Activated CD4-positive, alpha-beta memory T cell treated with anti-CD3 and anti-CD28 coated beads, Interleukin-2, amount 10 ng/mL, durations not matched to agents 7 days and 5 days (primary cell): ENCODE data around the gene ZSWIM1. TPM values are rescaled to one million over a fixed set of nuclear protein-coding genes. Genes with fewer than 3 reads are reported as not detected.
A peak's percentile ranks its signal among the peaks of the same experiment; 100 is the strongest.
"Not testable (repeated sequence)": the region's sequence is repeated elsewhere in the genome, so short reads cannot be mapped to it uniquely, and the experiment has no call there.

Source experiments
- CTCF ChIA-PET: fragments of 350-600 bp; sonication (Branson Sonifier 250); formaldehyde crosslinking; loops from one replicate; lab custom pipeline; 2021; ENCODE audit warnings: antibody characterized with exemption, inconsistent platforms; lab: Charles Lee
- POLR2A ChIA-PET: fragments of 350-600 bp; sonication (Branson Sonifier 250); formaldehyde crosslinking; loops from one replicate; lab custom pipeline; 2021; ENCODE audit warnings: antibody characterized with exemption; lab: Charles Lee
- DNase-seq: peaks from one replicate; pipeline ENCODE4 v3.0.0-alpha.2; 2020
- H3K27ac Mint-ChIP-seq: one replicate; pipeline ENCODE4 v1.8.0; 2021; ENCODE audit warnings: mild to moderate bottlenecking, mixed read lengths
- H3K27me3 Mint-ChIP-seq: one replicate; pipeline ENCODE4 v1.8.0; 2021; ENCODE audit warnings: mixed read lengths
- H3K36me3 Mint-ChIP-seq: one replicate; pipeline ENCODE4 v1.8.0; 2021; ENCODE audit warnings: low read depth, mixed read lengths
- H3K4me1 Mint-ChIP-seq: one replicate; pipeline ENCODE4 v1.8.0; 2021; ENCODE audit warnings: mixed read lengths
- H3K4me3 Mint-ChIP-seq: one replicate; pipeline ENCODE4 v1.8.0; 2021; ENCODE audit warnings: mild to moderate bottlenecking, mixed read lengths
- H3K9me3 Mint-ChIP-seq: one replicate; pipeline ENCODE4 v1.8.0; 2021; ENCODE audit warnings: mixed read lengths
- total RNA-seq, 2 experiments: library from RNA; stranded (reverse); gene quantifications; one replicate each; pipeline ENCODE4 v1.2.3, GENCODE V29; 2021

ZSWIM1 gene
- total RNA-seq, 2 experiments from 2014 or later: 2.7 to 2.9 TPM

DNA sequence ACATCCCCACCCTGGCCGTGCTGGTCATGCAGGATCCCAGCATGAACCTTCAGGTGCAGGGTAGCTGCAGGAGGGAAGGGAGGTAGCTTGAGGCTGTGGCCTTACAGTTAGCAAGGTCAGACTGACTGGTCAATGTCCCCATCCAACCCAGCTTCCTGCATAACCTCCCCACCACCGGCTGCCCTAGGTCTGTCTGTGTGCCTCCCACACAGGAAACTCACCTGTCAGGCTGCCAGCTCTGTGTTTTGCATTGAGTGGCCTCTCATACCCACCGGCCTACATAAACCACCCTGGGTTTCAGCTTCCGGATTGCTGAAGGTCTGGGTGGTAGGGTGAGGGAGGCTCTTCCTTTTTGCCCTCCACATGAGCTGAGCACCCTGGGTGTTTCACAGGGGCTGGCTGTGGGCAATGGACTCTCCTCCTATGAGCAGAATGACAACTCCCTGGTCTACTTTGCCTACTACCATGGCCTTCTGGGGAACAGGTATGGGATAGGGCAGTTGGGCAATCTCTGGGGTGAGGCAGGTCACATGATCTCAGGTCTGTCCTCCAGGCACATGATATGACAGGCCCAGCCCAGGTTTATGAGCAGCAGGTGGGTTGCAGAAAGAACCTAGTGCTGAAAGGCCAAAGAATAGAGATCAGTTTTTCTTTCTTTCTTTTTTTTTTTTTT, 11.9 kb downstream of the ZSWIM1 start:
- H3K4me3 Mint-ChIP-seq: peak overlapping the region; percentile 88
- ChIA-PET POLR2A (interaction anchor here (1.2 to 5.4 kb wide), 6 partner anchors 8 to 80 kb away, joined by 3 to 42 read pairs (median 14); partner anchors contain the start of genes PCIF1, UBE2C, ZNF335 and ZSWIM1), CTCF (interaction anchor here (1.5 to 4.0 kb wide), 3 partner anchors 12 to 94 kb away, joined by 3 to 19 read pairs (median 7); partner anchors contain the start of gene ZSWIM1)
- H3K27me3 Mint-ChIP-seq: peaks cover 5% of the 10 kb centered on the region
- H3K36me3 Mint-ChIP-seq: peaks cover 13% of the 10 kb centered on the region
- no peak for DNase-seq
- peak overlapping the region; percentile 36 for H3K27ac Mint-ChIP-seq
- no peaks in the 10 kb centered on the region for H3K9me3 Mint-ChIP-seq
- H3K4me1 Mint-ChIP-seq: peaks cover 33% of the 10 kb centered on the region

DNA sequence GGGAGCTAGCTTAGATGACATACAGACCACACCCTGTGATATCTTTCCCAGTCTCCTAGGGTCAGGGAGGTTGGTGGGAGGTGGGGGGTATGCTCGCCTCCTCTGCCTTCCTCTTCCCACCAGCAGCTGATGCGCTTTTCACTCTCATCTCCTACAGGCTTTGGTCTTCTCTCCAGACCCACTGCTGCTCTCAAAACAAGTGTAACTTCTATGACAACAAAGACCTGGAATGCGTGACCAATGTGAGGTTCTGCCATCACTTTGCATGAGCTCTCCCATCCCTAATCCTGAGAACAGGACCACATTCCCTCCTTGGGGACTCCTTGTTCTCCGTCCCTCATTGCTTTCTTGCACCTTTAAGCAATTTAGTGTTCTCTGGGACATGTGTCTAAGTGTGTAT, 12.8 kb downstream of the ZSWIM1 start:
- CTCF ChIA-PET: interaction anchor here (0.9 to 1.5 kb wide), 2 partner anchors 12 to 94 kb away, joined by 3 read pairs; partner anchors contain the start of gene ZSWIM1
- Mint-ChIP-seq H3K27ac (no peak overlapping the region), H3K36me3 (peaks cover 13% of the 10 kb centered on the region), H3K27me3 (peaks cover 5% of the 10 kb centered on the region), H3K9me3 (no peaks in the 10 kb centered on the region), H3K4me1 (peaks cover 33% of the 10 kb centered on the region), H3K4me3 (peak overlapping the region; percentile 5)
- POLR2A ChIA-PET: interaction anchor here (1.6 to 5.4 kb wide), 3 partner anchors 9 to 40 kb away, joined by 6 to 42 read pairs (median 36); partner anchors contain the start of genes PCIF1 and ZSWIM1
- no peak for DNase-seq

DNA sequence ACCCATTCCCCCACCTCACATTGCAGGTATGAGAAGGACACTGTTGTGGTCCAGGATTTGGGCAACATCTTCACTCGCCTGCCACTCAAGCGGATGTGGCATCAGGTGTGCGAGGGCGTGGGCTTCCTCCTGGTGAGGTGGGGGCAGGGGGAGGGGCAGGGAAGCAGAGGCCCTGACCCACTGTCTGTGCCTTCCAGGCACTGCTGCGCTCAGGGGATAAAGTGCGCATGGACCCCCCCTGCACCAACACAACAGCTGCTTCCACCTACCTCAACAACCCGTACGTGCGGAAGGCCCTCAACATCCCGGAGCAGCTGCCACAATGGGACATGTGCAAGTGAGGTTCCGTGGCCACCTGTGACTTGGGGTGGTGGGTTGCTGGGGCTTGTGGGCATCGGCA, 13.8 kb downstream of the ZSWIM1 start:
- ChIA-PET POLR2A (interaction anchor here (1.3 kb wide), 1 partner anchor 10 kb away, joined by 3 read pairs; no protein-coding TSS in a partner anchor), CTCF (no interaction called here)
- DNase-seq: no peak

DNA sequence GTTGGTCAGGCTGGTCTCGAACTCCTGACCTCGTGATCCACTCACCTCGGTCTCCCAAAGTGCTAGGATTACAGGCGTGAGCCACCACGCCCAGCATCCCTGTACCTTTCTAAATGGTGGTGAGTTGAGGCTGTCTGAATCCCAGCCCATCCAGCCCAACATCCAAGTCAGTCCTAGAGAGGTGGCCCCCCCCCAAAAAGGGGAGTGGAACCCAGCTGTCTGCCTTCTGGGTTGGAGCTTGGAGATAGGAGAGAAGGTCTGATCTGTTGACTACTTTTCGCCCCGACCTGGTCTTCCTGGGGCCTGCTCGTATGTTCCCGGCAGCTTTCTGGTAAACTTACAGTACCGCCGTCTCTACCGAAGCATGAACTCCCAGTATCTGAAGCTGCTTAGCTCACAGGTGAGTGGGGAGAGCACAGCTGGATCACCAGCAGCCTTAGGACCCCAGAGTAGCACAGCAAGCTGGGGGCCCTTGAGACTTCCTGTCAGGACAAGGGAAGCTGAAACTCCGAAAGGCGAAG, 15.7 kb downstream of the ZSWIM1 start:
- Mint-ChIP-seq H3K4me3 (no peak overlapping the region), H3K27ac (no peak overlapping the region), H3K27me3 (no peaks in the 10 kb centered on the region), H3K36me3 (peaks cover 11% of the 10 kb centered on the region), H3K4me1 (peaks cover 22% of the 10 kb centered on the region), H3K9me3 (no peaks in the 10 kb centered on the region)
- CTCF ChIA-PET: no interaction called here
- POLR2A ChIA-PET: interaction anchor here (1.3 to 1.5 kb wide), 3 partner anchors 9 to 16 kb away, joined by 3 read pairs; partner anchors contain the start of gene ZSWIM1
- DNase-seq: no peak

More for the DNA sequence above, 13.8 kb downstream of the ZSWIM1 start:
- Mint-ChIP-seq H3K27ac (no peak overlapping the region), H3K4me3 (no peak overlapping the region), H3K27me3 (peaks cover 5% of the 10 kb centered on the region), H3K36me3 (peaks cover 13% of the 10 kb centered on the region), H3K9me3 (no peaks in the 10 kb centered on the region), H3K4me1 (peaks cover 32% of the 10 kb centered on the region)

DNA sequence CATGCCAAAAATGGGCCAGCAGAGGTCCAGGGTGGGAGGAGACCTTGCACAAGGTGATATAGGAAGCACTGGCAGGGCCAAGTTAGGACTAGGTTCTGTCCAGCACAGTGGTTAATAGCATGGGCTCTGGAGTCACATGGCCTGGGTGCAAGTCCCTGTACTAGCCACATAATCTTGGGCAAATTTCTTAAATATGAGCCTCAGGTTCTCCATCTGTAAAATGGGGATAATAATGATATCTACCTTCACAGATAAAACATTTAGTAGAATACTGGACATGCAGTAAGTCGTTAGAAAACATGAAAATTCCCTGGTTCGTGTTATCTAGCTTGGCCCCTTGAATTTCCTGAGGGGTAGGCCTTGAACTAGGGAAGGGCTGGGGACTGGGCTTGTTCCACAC, 16.3 kb downstream of the ZSWIM1 start:
- H3K27me3 Mint-ChIP-seq: no peaks in the 10 kb centered on the region
- DNase-seq: no peak
- H3K4me1 Mint-ChIP-seq: peaks cover 17% of the 10 kb centered on the region
- no peaks in the 10 kb centered on the region for H3K9me3 Mint-ChIP-seq
- POLR2A ChIA-PET: interaction anchor here (1.3 to 1.5 kb wide), 3 partner anchors 8 to 16 kb away, joined by 3 read pairs; partner anchors contain the start of gene ZSWIM1
- H3K4me3 Mint-ChIP-seq: no peak overlapping the region
- H3K27ac Mint-ChIP-seq: no peak overlapping the region
- CTCF ChIA-PET: no interaction called here
- H3K36me3 Mint-ChIP-seq: peaks cover 11% of the 10 kb centered on the region

DNA sequence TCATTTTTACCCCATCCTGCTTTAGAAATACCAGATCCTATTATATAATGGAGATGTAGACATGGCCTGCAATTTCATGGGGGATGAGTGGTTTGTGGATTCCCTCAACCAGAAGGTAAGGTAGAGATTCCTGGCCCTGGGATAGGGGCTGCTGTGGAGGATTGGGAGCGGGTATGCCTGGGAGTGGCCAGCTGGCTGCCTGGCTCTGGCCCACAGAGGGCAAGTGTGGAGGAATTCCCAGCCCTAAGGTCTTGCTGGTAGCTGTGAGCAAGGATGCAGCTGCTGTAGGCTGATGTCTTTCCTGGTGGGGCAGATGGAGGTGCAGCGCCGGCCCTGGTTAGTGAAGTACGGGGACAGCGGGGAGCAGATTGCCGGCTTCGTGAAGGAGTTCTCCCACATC, 16.7 kb downstream of the ZSWIM1 start:
- CTCF ChIA-PET: no interaction called here
- POLR2A ChIA-PET: interaction anchor here (1.3 to 1.5 kb wide), 2 partner anchors 8 to 13 kb away, joined by 3 read pairs; no protein-coding TSS in a partner anchor
- Mint-ChIP-seq H3K27me3 (no peaks in the 10 kb centered on the region), H3K27ac (no peak overlapping the region), H3K4me3 (no peak overlapping the region), H3K4me1 (peaks cover 13% of the 10 kb centered on the region), H3K36me3 (peaks cover 11% of the 10 kb centered on the region), H3K9me3 (no peaks in the 10 kb centered on the region)
- no peak for DNase-seq

DNA sequence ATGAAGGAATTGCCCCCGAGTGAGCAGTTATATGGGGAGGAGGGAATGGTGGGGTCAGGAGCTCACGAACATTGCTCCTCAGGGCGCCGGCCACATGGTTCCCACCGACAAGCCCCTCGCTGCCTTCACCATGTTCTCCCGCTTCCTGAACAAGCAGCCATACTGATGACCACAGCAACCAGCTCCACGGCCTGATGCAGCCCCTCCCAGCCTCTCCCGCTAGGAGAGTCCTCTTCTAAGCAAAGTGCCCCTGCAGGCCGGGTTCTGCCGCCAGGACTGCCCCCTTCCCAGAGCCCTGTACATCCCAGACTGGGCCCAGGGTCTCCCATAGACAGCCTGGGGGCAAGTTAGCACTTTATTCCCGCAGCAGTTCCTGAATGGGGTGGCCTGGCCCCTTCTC, 17.3 kb downstream of the ZSWIM1 start:
- Mint-ChIP-seq H3K27me3 (no peaks in the 10 kb centered on the region), H3K27ac (no peak overlapping the region), H3K36me3 (peaks cover 11% of the 10 kb centered on the region), H3K4me3 (no peak overlapping the region), H3K4me1 (peaks cover 7% of the 10 kb centered on the region), H3K9me3 (no peaks in the 10 kb centered on the region)
- CTCF ChIA-PET: no interaction called here
- POLR2A ChIA-PET: interaction anchor here (1.3 kb wide), 1 partner anchor 12 kb away, joined by 3 read pairs; no protein-coding TSS in a partner anchor
- no peak for DNase-seq

DNA sequence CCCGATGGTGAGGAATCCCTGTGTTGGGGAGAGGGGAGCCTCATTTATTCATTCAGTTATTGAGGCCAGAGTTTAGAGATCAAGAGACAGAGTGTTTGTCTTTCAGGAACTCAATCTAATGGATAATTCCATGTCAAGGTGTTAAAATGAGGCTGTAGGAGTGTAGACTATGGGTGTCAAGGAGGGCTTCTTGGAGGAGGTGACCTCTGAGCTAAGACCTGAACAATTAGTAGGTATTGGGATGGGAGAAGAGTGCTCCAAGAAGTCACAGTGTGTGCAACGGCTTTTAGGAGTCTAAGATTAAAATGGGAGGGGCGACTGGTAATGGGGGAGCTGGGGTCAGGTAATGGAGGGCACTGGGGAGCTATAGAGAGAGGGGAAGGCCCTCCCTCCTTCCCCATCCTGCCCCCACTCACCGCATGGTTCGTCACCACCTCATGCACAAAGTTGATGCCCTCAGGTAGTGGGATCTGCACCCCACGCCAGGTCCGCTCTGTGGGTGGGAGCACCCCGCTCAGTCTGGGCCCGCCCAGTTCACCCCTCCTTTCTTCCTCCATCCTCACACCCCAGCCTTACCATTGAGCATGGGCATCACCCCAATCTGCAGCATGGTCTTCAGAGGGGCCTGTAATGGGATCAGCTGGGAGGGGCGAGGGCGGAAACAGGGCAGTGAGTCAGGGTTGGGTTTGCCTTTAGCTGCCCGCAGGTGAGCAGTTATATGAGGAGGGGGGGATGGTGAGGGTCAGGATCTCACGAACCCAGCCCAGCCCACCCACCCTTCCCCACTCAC, 18.2 kb downstream of the ZSWIM1 start:
- H3K27ac Mint-ChIP-seq: no peak overlapping the region
- H3K27me3 Mint-ChIP-seq: no peaks in the 10 kb centered on the region
- H3K4me3 Mint-ChIP-seq: no peak overlapping the region
- no peaks in the 10 kb centered on the region for H3K9me3 Mint-ChIP-seq
- no peaks in the 10 kb centered on the region for H3K4me1 Mint-ChIP-seq
- POLR2A ChIA-PET: interaction anchor here (1.7 kb wide), 1 partner anchor 18 kb away, joined by 4 read pairs; the partner anchor contains the start of gene ZSWIM1
- peaks cover 7% of the 10 kb centered on the region for H3K36me3 Mint-ChIP-seq
- DNase-seq: no peak
- CTCF ChIA-PET: no interaction called here

DNA sequence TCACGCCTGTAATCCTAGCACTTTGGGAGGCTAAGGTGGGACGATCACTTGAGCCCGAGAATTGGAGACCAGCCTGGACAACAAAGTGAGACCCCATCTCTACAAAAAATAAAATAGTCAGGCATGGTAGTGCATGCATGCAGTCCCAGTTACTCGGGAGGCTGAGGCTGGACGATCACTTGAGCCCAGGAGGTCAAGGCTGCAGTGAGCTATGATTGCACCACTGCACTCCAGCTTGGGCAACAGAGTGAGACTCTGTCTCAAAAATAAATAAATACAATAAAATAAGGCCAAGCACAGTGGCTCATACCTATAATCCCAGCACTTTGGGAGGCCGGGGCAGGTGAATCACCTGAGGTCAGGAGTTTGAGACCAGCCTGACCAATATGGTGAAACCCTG, 20.3 kb downstream of the ZSWIM1 start:
- CTCF ChIA-PET, DNase-seq, H3K27ac Mint-ChIP-seq, H3K27me3 Mint-ChIP-seq, H3K36me3 Mint-ChIP-seq, H3K4me3 Mint-ChIP-seq, H3K4me1 Mint-ChIP-seq, H3K9me3 Mint-ChIP-seq: not testable (repeated sequence)
- POLR2A ChIA-PET: interaction anchor here (0.9 to 1.3 kb wide), 2 partner anchors 9 to 44 kb away, joined by 3 read pairs; partner anchors contain the start of genes ACOT8 and ZSWIM3

DNA sequence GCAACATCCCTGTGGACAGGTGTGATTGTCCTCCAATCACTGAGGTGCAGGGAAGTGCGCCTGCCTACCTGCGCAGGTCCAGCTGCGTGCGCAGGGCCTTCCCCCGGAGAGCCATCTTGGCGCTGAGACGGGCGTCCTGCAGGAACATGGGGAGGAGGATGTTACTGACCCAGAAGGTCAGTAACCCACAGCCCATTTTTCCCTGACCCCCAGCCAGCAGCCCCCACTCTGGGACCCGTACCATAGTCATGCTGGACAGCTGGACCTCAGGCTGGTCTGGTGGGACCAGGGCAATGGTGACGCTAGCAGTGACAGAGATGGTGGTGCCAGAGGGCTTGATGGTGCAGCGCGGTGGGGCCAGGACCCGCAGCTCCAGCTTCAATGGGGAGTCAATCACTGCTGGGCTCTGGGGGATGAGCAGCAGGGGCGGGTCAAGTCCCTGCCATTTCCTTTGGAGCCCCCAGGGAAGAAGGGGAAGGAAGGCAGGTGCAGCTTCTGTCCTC, 21.2 kb downstream of the ZSWIM1 start:
- H3K4me1 Mint-ChIP-seq: no peaks in the 10 kb centered on the region
- H3K36me3 Mint-ChIP-seq: peaks cover 4% of the 10 kb centered on the region
- H3K27ac Mint-ChIP-seq: no peak overlapping the region
- ChIA-PET CTCF (no interaction called here), POLR2A (interaction anchor here (0.9 to 1.3 kb wide), 2 partner anchors 8 to 44 kb away, joined by 3 read pairs; partner anchors contain the start of genes ACOT8 and ZSWIM3)
- no peak for DNase-seq
- no peaks in the 10 kb centered on the region for H3K9me3 Mint-ChIP-seq
- H3K27me3 Mint-ChIP-seq: no peaks in the 10 kb centered on the region
- H3K4me3 Mint-ChIP-seq: no peak overlapping the region

DNA sequence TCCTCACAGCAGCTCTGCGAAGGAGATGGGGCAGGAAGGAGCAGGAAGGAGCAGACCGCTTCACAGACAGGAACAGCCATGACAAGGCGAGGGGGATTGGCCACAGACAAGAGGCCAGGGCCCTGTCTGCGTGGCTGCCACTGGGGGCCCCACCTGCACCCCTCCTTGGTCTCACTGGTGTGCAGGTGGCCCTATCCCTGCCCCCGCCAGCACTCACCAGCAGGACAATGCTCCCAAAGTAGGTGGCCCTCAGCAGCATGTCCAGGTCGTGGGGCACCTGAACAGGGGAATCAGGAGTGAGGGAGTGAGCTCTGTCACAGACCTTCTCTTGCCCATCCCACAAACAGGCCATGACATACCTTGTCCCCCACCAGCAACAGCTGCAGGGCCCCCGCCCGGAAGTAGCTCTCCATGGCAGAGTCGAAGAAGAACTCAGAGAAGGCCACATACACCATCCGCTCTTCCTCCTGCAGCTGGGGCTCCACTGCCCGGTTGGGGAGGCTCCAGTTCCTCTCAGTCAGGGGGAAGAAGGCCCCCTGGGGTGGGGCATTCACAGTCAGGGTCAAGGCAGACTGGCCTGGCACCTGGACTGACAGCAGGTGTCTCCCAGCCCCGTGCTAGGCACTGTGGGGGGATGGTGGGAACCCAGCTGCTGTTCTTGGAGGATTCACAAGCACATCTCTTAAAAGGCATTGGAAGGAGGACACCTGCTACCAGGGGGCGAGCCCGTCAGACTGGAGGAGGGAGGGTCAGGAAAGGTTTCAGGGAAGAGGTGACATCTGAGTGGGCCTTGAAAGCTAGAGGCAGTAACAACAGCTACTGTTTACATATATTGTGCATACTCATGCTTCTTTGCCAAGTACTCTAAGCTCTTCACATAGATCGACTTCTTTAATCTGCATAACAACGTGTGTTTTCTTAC, 23.8 kb downstream of the ZSWIM1 start:
- H3K4me1 Mint-ChIP-seq: no peaks in the 10 kb centered on the region
- ChIA-PET POLR2A (interaction anchor here (0.7 to 1.3 kb wide), 8 partner anchors 8 to 66 kb away, joined by 3 to 4 read pairs (median 3); no protein-coding TSS in a partner anchor), CTCF (no interaction called here)
- no peaks in the 10 kb centered on the region for H3K27me3 Mint-ChIP-seq
- H3K27ac Mint-ChIP-seq: no peak overlapping the region
- no peaks in the 10 kb centered on the region for H3K36me3 Mint-ChIP-seq
- no peak for DNase-seq
- no peak overlapping the region for H3K4me3 Mint-ChIP-seq
- H3K9me3 Mint-ChIP-seq: no peaks in the 10 kb centered on the region
